Vagina (tissue), 2 donors: ENCODE results near the gene ITGBL1. TPM values are rescaled to one million over a fixed set of nuclear protein-coding genes. Genes with fewer than 3 reads are reported as not detected.

Experiments used
- DNase-seq, 2 donors: peaks; one replicate each; pipeline ENCODE4 v3.0.0-alpha.2; 2017; ENCODE audit errors: extremely low spot score in 2 of 2
- H3K27ac ChIP-seq: fragments of 200-600 bp; sonication (generic); one replicate; pipeline ENCODE4 v1.5.1; 2019
- H3K27me3 ChIP-seq: fragments of 200-600 bp; sonication (generic); one replicate; pipeline ENCODE4 v1.5.1; 2019
- H3K36me3 ChIP-seq, 2 donors: fragments of 200-600 bp; sonication (generic); one replicate each; pipeline ENCODE4 v1.5.1; 2017 to 2019
- H3K4me1 ChIP-seq: fragments of 200-600 bp; sonication (generic); one replicate; pipeline ENCODE4 v1.5.1; 2019
- H3K4me3 ChIP-seq, 2 donors: fragments of 200-600 bp; sonication (generic); 1 replicate in 1 of 2; 2 replicates in 1 of 2; pipeline ENCODE4 v1.5.1; 2016 to 2019
- H3K9me3 ChIP-seq: fragments of 200-600 bp; sonication (generic); one replicate; pipeline ENCODE4 v1.5.1; 2019
- POLR2A ChIP-seq, 2 donors: fragments of 450-650 bp; IDR thresholded peaks; one replicate each; pipeline ENCODE4 v1.6.1; 2017; ENCODE audit warnings: antibody characterized with exemption in 2 of 2, mild to moderate bottlenecking in 2 of 2, moderate library complexity in 2 of 2
- POLR2AphosphoS5 ChIP-seq, 2 donors: sonication (generic); formaldehyde crosslinking; IDR thresholded peaks; one replicate each; pipeline ENCODE4 v1.9.0; 2017; ENCODE audit warnings: antibody characterized with exemption in 2 of 2, mild to moderate bottlenecking in 2 of 2, low read depth in 1 of 2; ENCODE audit not compliant: insufficient read depth in 1 of 2
- intact Hi-C: fragments of 100-400 bp; cut with DNase I; formaldehyde crosslinking; loops from one replicate; pipeline ENCODE4 v1.15.1; 2023
- total RNA-seq: library from RNA; depleted of rRNA; stranded (reverse); fragments of >200 nt; gene quantifications from one replicate; pipeline ENCODE4 v1.2.3, GENCODE V29; 2016
- TF ChIP-seq, protein P1 (sequence below), 3 experiments: fragments of 450-650 bp in 2 of 3; fragments of 200-600 bp in 1 of 3; sonication (generic) in 1 of 3; IDR thresholded peaks; one replicate each; pipeline ENCODE4 v1.5.1; 2017 to 2019; ENCODE audit warnings: antibody characterized with exemption in 3 of 3, mild to moderate bottlenecking in 2 of 3, moderate library complexity in 2 of 3

The ITGBL1 gene
- total RNA-seq, 1 donor from 2014 or later: 6.4 TPM

DNA sequence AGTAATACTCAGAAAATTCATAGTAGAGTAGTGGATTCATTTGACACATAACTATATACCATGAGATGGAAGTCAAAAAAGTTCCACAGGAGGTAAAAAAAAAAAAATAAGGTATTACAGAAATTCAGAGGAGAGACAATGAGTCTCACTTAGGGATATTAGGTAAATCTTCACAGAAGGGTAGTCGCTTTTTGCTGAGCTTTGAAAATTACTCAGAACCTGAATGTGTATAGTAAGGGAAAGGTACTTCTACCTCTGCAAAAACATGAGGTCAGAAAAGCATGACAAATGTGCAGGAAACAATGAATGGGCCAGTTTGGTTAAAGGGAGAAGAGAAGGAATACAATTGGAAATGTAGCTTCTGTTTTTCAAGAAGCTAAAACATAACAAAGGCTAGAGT lies 250.6 kb downstream of the ITGBL1 start:
- Histone ChIP-seq H3K27me3 (no peaks in the 10 kb centered on the region), H3K9me3 (no peaks in the 10 kb centered on the region), H3K4me1 (no peaks in the 10 kb centered on the region), H3K36me3 (no peaks in the 10 kb centered on the region), H3K27ac (no peak overlapping the region), H3K4me3 (no peak overlapping the region)
- intact Hi-C loops: no loop called here
- no peak for DNase-seq
- TF ChIP-seq POLR2AphosphoS5 (IDR thresholded peaks at IDR 0.05; ENCODE audit: insufficient read depth in 1 of 2, low read depth in 1 of 2) (no peak), POLR2A (IDR thresholded peaks at IDR 0.05) (no peak)
- TF ChIP-seq, protein P1, sequence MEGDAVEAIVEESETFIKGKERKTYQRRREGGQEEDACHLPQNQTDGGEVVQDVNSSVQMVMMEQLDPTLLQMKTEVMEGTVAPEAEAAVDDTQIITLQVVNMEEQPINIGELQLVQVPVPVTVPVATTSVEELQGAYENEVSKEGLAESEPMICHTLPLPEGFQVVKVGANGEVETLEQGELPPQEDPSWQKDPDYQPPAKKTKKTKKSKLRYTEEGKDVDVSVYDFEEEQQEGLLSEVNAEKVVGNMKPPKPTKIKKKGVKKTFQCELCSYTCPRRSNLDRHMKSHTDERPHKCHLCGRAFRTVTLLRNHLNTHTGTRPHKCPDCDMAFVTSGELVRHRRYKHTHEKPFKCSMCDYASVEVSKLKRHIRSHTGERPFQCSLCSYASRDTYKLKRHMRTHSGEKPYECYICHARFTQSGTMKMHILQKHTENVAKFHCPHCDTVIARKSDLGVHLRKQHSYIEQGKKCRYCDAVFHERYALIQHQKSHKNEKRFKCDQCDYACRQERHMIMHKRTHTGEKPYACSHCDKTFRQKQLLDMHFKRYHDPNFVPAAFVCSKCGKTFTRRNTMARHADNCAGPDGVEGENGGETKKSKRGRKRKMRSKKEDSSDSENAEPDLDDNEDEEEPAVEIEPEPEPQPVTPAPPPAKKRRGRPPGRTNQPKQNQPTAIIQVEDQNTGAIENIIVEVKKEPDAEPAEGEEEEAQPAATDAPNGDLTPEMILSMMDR (IDR thresholded peaks at IDR 0.05): no peak

DNA sequence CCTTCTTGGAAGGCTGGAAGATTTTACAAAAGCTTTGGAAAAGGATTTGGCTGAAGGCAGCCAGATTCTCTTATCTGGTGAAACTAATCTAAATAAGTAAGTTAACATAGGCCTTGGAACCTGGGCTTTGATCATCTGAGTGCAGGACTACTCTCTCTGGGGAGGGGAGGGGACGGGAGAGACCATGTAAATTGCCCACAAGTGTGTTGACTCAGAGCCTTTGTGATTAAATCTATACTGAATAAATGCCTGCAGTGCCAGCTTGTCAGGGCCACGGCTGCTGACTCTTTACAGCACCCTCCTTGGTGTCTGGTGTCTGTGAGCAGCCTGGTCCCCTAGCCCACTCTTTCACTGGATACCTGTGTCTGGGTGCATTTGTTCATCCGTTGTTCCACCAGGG lies 251.4 kb downstream of the ITGBL1 start:
- intact Hi-C loops: no loop called here
- no peaks in the 10 kb centered on the region for H3K36me3 ChIP-seq
- no peaks in the 10 kb centered on the region for H3K9me3 ChIP-seq
- H3K27me3 ChIP-seq: no peaks in the 10 kb centered on the region
- no peak overlapping the region for H3K27ac ChIP-seq
- DNase-seq: no peak
- H3K4me1 ChIP-seq: no peaks in the 10 kb centered on the region
- no peak overlapping the region for H3K4me3 ChIP-seq
- TF ChIP-seq, protein P1 (IDR thresholded peaks at IDR 0.05): no peak
- TF ChIP-seq POLR2A (IDR thresholded peaks at IDR 0.05): no peak
- TF ChIP-seq POLR2AphosphoS5 (IDR thresholded peaks at IDR 0.05; ENCODE audit: insufficient read depth in 1 of 2, low read depth in 1 of 2): no peak

DNA sequence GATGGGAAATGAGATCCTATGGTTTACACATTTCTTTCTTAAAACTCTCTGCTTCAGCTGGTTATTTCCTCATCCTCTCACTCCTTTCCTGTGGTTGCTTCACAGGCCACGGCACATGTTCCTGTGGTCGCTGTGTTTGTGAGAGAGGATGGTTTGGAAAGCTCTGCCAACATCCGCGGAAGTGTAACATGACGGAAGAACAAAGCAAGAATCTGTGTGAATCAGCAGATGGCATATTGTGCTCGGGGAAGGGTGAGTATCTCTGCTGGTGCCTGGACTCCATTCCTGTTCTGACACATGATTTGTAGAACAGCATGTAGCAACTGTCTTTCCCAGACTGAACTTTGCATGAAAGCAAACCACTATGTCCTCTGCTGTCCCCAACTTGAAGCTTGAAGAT lies 254.2 kb downstream of the ITGBL1 start:
- TF ChIP-seq POLR2A (IDR thresholded peaks at IDR 0.05) (no peak), POLR2AphosphoS5 (IDR thresholded peaks at IDR 0.05; ENCODE audit: insufficient read depth in 1 of 2, low read depth in 1 of 2) (no peak)
- H3K4me3 ChIP-seq: no peak overlapping the region

DNA sequence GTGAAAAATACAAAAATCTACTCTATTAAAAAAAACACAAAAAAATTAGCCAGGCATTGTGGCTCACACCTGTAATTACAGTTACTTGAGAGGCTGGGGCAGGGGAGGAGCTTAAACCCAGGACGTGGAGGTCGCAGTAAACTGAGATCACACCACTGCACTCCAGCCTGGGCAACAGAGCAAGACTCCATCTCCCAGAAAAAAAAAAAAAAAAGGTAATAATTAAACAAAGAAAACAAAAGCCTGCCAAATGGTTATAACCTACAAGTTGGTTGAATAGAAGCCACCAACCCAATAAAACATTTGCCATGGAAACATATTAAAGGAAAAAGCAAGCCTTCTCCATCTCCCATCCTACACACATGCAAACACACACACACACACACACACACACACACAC lies 255.2 kb downstream of the ITGBL1 start:
- Histone ChIP-seq H3K4me3 (no peak overlapping the region), H3K4me1 (no peaks in the 10 kb centered on the region), H3K36me3 (no peaks in the 10 kb centered on the region), H3K9me3 (no peaks in the 10 kb centered on the region), H3K27ac (no peak overlapping the region), H3K27me3 (no peaks in the 10 kb centered on the region)
- intact Hi-C loops: no loop called here
- TF ChIP-seq POLR2A (IDR thresholded peaks at IDR 0.05) (no peak), POLR2AphosphoS5 (IDR thresholded peaks at IDR 0.05; ENCODE audit: insufficient read depth in 1 of 2, low read depth in 1 of 2) (no peak)
- TF ChIP-seq, protein P1 (IDR thresholded peaks at IDR 0.05): no peak
- no peak for DNase-seq

More for the DNA sequence above, 254.2 kb downstream of the ITGBL1 start:
- Histone ChIP-seq H3K9me3 (no peaks in the 10 kb centered on the region), H3K36me3 (no peaks in the 10 kb centered on the region), H3K4me1 (no peaks in the 10 kb centered on the region), H3K27ac (no peak overlapping the region), H3K27me3 (no peaks in the 10 kb centered on the region)
- intact Hi-C loops: no loop called here
- DNase-seq: no peak

DNA sequence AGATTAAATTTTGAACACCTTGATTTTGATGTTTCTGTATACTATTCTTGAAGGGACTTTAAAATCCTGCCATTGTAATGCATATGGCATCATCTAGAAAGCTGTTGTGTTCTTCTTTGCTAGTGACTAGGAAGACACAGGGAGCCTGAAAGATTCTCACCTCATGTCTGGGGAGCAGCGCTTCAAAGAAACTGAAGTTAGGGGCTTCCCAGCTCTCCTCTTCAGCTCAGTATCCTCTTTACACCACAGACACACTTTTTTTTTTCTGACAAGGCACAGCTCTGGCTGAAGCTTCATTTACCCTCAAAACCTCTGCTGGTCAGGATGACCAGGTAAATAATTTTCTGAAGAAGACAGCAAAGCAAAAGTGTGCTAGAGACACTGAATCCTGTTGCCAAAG lies 255.6 kb downstream of the ITGBL1 start:
- Histone ChIP-seq H3K27ac (no peak overlapping the region), H3K4me3 (no peak overlapping the region), H3K27me3 (no peaks in the 10 kb centered on the region), H3K36me3 (no peaks in the 10 kb centered on the region), H3K4me1 (no peaks in the 10 kb centered on the region), H3K9me3 (no peaks in the 10 kb centered on the region)
- TF ChIP-seq, protein P1 (IDR thresholded peaks at IDR 0.05): no peak
- TF ChIP-seq POLR2A (IDR thresholded peaks at IDR 0.05) (no peak), POLR2AphosphoS5 (IDR thresholded peaks at IDR 0.05; ENCODE audit: insufficient read depth in 1 of 2, low read depth in 1 of 2) (no peak)
- DNase-seq: no peak
- intact Hi-C loops: no loop called here
